B cell (primary cell): Measurements from ENCODE around the gene WBP1. TPM values are rescaled to one million over a fixed set of nuclear protein-coding genes. Genes with fewer than 3 reads are reported as not detected.

ENCODE experiments used
- ATAC-seq: fragments of 200-7000 bp; cut with Tn5 transposase; one replicate; pipeline ENCODE4 v1.10.0; 2021; ENCODE audit warnings: low read depth, mild to moderate bottlenecking, moderate number of reproducible peaks, moderate library complexity
- CTCF ChIA-PET: fragments of 350-600 bp; sonication (Branson Sonifier 250); formaldehyde crosslinking; loops from one replicate; lab custom pipeline; 2021; ENCODE audit warnings: antibody characterized with exemption, inconsistent platforms; lab: Charles Lee
- POLR2A ChIA-PET: fragments of 350-600 bp; sonication (Branson Sonifier 250); formaldehyde crosslinking; loops from one replicate; lab custom pipeline; 2021; ENCODE audit warnings: antibody characterized with exemption; lab: Charles Lee
- DNase-seq: peaks from one replicate; pipeline ENCODE4 v3.0.0; 2013
- H2AFZ ChIP-seq: 2 replicates; pipeline ENCODE4 v1.6.1; 2012; ENCODE audit warnings: mild to moderate bottlenecking, low read depth, low read length; ENCODE audit not compliant: insufficient read depth, poor library complexity, severe bottlenecking
- H3K27ac ChIP-seq, 2 donors: 1 replicate in 1 of 2; 2 replicates in 1 of 2; pipeline ENCODE4 v1.5.1; 2012 to 2013; ENCODE audit warnings: low read length in 2 of 2, mild to moderate bottlenecking in 2 of 2, moderate library complexity in 1 of 2
- H3K27me3 ChIP-seq, 4 experiments: fragments of 200-600 bp in 1 of 4; sonication (generic) in 1 of 4; replicated peaks in 1 of 4; 1 replicate in 2 of 4; 2 replicates in 2 of 4; pipeline versions ENCODE4 v1.6.1 to v1.7.0; 2013 to 2016; ENCODE audit warnings: low read length in 3 of 4, mild to moderate bottlenecking in 2 of 4, mixed read lengths in 1 of 4, moderate library complexity in 1 of 4; ENCODE audit not compliant: insufficient read depth in 4 of 4, control insufficient read depth in 3 of 4; ENCODE audit errors: control extremely low read depth in 1 of 4
- H3K36me3 ChIP-seq, 2 experiments: replicated peaks in 1 of 2; 1 replicate in 1 of 2; 2 replicates in 1 of 2; pipeline versions ENCODE4 v1.6.1 to v1.7.1; 2013; ENCODE audit warnings: low read length in 1 of 2; ENCODE audit not compliant: insufficient read depth in 2 of 2, control insufficient read depth in 1 of 2; ENCODE audit errors: control extremely low read depth in 1 of 2, extremely low read depth in 1 of 2
- H3K4me1 ChIP-seq, 2 donors: fragments of 200-600 bp in 1 of 2; sonication (generic) in 1 of 2; 1 replicate in 1 of 2; 2 replicates in 1 of 2; pipeline versions ENCODE4 v1.5.1 to v1.6.1; 2013 to 2017; ENCODE audit warnings: low read length in 2 of 2; ENCODE audit not compliant: control insufficient read depth in 2 of 2, insufficient read depth in 2 of 2
- H3K4me2 ChIP-seq: replicated peaks from 2 replicates; pipeline ENCODE3; 2012; ENCODE audit warnings: mild to moderate bottlenecking, low read depth, low read length; ENCODE audit not compliant: poor library complexity, severe bottlenecking
- H3K4me3 ChIP-seq, 5 experiments: fragments of 200-600 bp in 1 of 5; sonication (generic) in 1 of 5; 1 replicate in 3 of 5; 2 replicates in 2 of 5; pipeline versions ENCODE4 v1.5.1 to v1.7.0; 2011 to 2016; ENCODE audit warnings: low read length in 4 of 5, mild to moderate bottlenecking in 4 of 5, low read depth in 2 of 5, control low read depth in 1 of 5, moderate library complexity in 1 of 5; ENCODE audit not compliant: insufficient read depth in 1 of 5; ENCODE audit errors: control extremely low read depth in 1 of 5, extremely low read depth in 1 of 5
- H3K79me2 ChIP-seq: fragments of 200-600 bp; sonication (generic); one replicate; pipeline ENCODE4 v1.6.0; 2016; ENCODE audit warnings: low read length; ENCODE audit not compliant: control insufficient read depth, insufficient read depth
- H3K9ac ChIP-seq: fragments of 200-600 bp; sonication (generic); 2 replicates; pipeline ENCODE4 v1.6.1; 2017; ENCODE audit warnings: mild to moderate bottlenecking, low read length, moderate library complexity
- H3K9me3 ChIP-seq, 3 donors: one replicate each; pipeline versions ENCODE4 v1.6.1 to v1.7.1; 2013; ENCODE audit warnings: low read length in 2 of 3; ENCODE audit not compliant: control insufficient read depth in 2 of 3, insufficient read depth in 1 of 3; ENCODE audit errors: control extremely low read depth in 1 of 3
- H4K20me1 ChIP-seq: 2 replicates; pipeline ENCODE4 v1.6.0; 2012; ENCODE audit warnings: mild to moderate bottlenecking, low read length; ENCODE audit not compliant: insufficient read depth, control insufficient read depth, poor library complexity, severe bottlenecking
- H3K27ac Mint-ChIP-seq: one replicate; pipeline ENCODE4 v1.8.0; 2021; ENCODE audit warnings: mixed read lengths
- H3K27me3 Mint-ChIP-seq: one replicate; pipeline ENCODE4 v1.8.0; 2021; ENCODE audit warnings: mixed read lengths
- H3K4me1 Mint-ChIP-seq: one replicate; pipeline ENCODE4 v1.8.0; 2021; ENCODE audit warnings: mixed read lengths
- H3K4me3 Mint-ChIP-seq: one replicate; pipeline ENCODE4 v1.8.0; 2021; ENCODE audit warnings: mixed read lengths
- H3K9me3 Mint-ChIP-seq: one replicate; pipeline ENCODE4 v1.8.0; 2022; ENCODE audit warnings: mixed read lengths; ENCODE audit not compliant: insufficient read depth
- CTCF ChIP-seq: fragments of 200-600 bp; IDR thresholded peaks from one replicate; pipeline ENCODE4 v1.8.0; 2022; ENCODE audit warnings: antibody characterized with exemption, mild to moderate bottlenecking
- EZH2 ChIP-seq: IDR thresholded peaks from 2 replicates; pipeline ENCODE4 v1.6.1; 2012; ENCODE audit warnings: borderline replicate concordance, low read depth, mild to moderate bottlenecking, moderate library complexity, low read length; ENCODE audit not compliant: insufficient read depth, poor library complexity, severe bottlenecking
- WGBS: methylation state at CpG from one replicate; pipeline ENCODE4 v1.1.5; 2013; ENCODE audit warnings: missing lambda C conversion rate; ENCODE audit not compliant: insufficient coverage; 5-methylcytosine and 5-hydroxymethylcytosine counted together
- intact Hi-C: fragments of 100-400 bp; cut with micrococcal nuclease; formaldehyde crosslinking; loops from one replicate; pipeline ENCODE4 v1.10.0; 2022
- polyA plus RNA-seq: library from polyadenylated mRNA; depleted of rRNA; stranded (reverse); fragments of >200 nt; gene quantifications from 2 replicates; pipeline ENCODE4 v1.2.3, GENCODE V29; 2012
- total RNA-seq, 2 donors: library from RNA; stranded (reverse); fragments of 120-200 nt in 1 of 2; gene quantifications; 1 replicate in 1 of 2; 2 replicates in 1 of 2; pipeline versions ENCODE4 v1.2.3 to v1.2.4, GENCODE V29; 2013 to 2022

The WBP1 gene
- total and polyA plus RNA-seq, 2 donors (not counting 1 experiment from before 2014, with no cell fraction given), result 98.4 to 207 TPM

GRCh38 chr2:74457549-74458131 is 598 bp upstream of the WBP1 start:
- peak overlapping the region; percentile 97 to 100 for H3K27ac ChIP-seq
- peak overlapping the region; percentile 70 to 100 (median 93) for H3K4me3 ChIP-seq
- H4K20me1 ChIP-seq, result peaks cover 5% of the 10 kb centered on the region
- H3K27ac Mint-ChIP-seq, result peak overlapping the region; percentile 99
- H3K9ac ChIP-seq, result peak overlapping the region; percentile 97
- TF ChIP-seq CTCF (no peak), EZH2 (no peak)
- peaks cover 33 to 45% of the 10 kb centered on the region in 2 donors for H3K4me1 ChIP-seq
- H3K4me3 Mint-ChIP-seq, result peak overlapping the region; percentile 94
- no peaks in the 10 kb centered on the region for H3K9me3 Mint-ChIP-seq
- peaks cover 58% of the 10 kb centered on the region for H3K4me1 Mint-ChIP-seq
- under 1% methylated on average over 38 of the region's 46 CpGs for WGBS
- H2AFZ ChIP-seq, result peak overlapping the region; percentile 79
- H3K79me2 ChIP-seq, result peaks cover 24% of the 10 kb centered on the region
- H3K4me2 ChIP-seq, result peak overlapping the region; percentile 96
- DNase-seq, result no peak
- no peaks in the 10 kb centered on the region for H3K27me3 Mint-ChIP-seq
- POLR2A ChIA-PET, result interaction anchor here (0.7 to 6.0 kb wide), 11 partner anchors 9 to 277 kb away, joined by 3 to 63 read pairs (median 5); partner anchors contain the start of genes AUP1, C2orf81, CCDC142 and HTRA2
- CTCF ChIA-PET, result interaction anchor here (1.0 to 5.7 kb wide), 5 partner anchors 9 to 130 kb away, joined by 3 to 54 read pairs (median 6); partner anchors contain the start of genes C2orf81, CCDC142, TTC31 and WDR54
- H3K9me3 ChIP-seq, result no peaks in the 10 kb centered on the region
- peaks cover 0 to 22% of the 10 kb centered on the region in 2 experiments for H3K36me3 ChIP-seq
- ATAC-seq, result peak; percentile 49
- no peaks in the 10 kb centered on the region for H3K27me3 ChIP-seq
- intact Hi-C loops, result loop anchor here (1.0 to 5.0 kb wide), 8 partner anchors 8 to 280 kb away; partner anchors contain the start of genes AUP1, C2orf81, DOK1 and HTRA2
